ENCODE data around the gene MYO15A.
A peak's percentile ranks its signal among the peaks of the same experiment; 100 is the strongest.

MYO15A gene

DNA sequence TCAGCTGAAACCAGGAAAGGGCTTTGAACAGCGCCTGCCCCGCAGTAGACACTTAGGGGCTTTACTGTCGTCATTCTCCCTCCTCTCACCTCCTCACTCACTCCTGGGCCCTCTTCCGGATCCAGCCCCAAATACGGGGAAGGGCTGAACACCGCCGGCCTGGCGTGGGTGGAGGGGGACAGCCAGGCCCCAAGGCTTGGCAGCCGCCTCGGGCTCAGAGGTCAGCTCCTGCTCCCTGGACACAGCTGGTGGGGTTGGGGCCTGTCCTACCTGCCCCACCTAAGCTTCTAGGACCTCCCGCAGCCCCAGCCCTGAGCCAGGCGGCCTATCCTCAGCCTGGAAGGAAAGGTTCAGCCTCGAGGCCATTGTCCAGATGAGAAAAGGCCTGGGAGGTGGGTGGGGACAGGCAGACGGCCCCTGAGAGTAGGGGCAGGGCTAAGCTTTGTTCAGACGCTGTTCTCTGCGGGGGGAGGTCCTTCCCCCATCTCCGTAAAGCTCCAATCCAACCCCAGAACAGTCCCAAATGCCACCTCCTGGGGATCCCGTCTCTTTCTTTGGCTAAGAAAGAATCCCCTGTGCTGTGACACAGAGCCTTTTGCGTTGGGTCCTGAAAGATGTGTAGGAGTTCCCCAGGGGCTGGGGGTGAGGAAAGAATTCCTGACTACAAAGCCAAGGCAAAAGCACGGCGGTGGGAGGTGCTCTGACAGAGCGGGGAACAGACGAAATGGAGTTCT, 116.0 kb downstream of the MYO15A start:
- DNase-seq = no peak

DNA sequence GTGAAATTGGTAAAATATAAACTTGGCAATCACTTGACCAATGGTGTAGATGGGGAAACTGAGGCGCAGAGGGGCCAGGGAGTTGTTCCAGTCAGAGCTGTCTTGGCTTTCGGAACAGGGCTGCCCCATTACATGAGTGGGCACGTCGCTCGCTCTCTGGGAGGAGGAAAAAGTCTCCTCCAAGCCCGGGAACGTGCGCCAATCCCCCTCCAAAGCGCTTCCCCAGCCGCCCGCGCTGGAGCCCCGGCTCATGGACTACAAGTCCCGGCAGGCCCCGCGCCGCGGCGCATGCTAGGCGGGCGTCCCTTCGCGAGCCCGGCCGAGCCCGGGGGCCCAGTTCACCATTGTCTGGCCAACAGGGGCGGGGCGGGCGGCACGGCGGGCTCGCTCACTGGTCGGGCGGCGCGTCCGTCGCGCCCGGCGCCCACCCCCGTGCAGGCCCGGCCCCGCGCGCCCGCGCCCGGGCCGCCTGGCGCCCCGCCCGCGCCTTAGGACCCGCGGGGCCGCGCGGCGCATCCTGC, 116.6 kb downstream of the MYO15A start, which contains the start of gene LLGL1:
Gene LLGL1 (plus strand): TSS at position 515 of the 521 bp plus-strand sequence. CDS start 48 bp downstream, outside the sequence.
- peak; percentile 95 for DNase-seq

DNA sequence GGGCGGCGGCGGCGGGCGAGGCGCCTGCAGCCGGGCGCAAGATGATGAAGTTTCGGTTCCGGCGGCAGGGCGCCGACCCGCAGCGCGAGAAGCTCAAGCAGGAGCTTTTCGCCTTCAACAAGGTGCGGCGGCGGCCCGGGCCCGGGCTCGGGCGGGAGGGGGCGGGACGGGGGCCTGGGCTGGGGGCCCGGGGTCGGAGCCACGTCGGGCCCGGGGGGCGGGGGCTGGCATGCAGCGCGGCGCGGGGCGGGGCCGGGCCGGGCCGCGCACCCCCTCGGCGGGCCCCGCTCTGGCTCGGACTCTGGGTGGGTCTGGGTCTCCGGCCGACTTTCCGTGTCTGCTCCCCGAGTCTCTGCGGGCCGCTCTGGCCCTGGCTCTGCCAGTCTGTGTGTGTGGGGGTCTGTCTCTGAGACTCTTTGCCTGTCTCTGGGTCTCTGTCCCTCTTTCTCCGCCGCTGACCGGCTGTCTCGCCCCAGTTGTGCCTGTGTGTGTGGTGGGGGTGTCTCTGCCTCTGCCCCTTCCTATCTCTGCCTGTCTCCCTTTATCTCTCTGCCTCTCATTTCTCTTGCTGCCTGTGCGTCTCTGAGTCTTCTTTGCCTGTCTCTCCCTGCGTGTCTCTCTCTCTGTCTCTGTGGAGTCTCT, 117.2 kb downstream of the MYO15A start:
- no peak for DNase-seq

DNA sequence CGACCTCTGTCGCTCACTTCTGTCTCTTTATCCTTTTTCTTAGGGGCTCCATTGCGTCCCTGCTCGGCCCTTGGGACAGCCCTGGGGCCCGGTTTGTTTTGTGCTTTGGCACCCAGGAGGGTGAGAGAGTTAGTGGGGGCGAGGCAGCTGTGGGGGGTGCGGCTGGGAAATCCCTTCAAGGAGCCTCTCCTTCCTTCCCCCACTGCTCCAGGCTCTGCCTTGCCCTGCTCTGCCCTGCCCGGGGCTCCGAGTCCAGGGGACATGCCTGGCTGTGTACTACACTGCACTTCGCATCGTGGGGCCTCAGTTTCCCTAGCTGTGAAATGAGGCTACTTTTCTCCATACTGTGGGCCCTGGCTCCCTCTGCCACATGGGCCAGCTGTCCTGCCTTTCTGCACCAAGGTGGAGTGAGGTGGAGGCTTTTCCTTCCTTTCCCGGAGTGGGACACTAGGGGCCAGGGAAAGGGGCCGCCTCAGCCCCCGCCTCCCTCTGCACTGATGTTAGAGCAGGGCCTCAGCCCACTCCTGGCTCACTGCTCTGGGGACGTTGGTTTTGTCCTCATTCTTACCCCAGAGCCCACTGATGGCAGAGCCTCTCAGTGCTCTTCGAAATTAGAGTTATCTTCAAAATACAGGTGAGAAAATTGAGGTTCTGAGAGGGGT, 117.9 kb downstream of the MYO15A start:
- DNase-seq = no peak

DNA sequence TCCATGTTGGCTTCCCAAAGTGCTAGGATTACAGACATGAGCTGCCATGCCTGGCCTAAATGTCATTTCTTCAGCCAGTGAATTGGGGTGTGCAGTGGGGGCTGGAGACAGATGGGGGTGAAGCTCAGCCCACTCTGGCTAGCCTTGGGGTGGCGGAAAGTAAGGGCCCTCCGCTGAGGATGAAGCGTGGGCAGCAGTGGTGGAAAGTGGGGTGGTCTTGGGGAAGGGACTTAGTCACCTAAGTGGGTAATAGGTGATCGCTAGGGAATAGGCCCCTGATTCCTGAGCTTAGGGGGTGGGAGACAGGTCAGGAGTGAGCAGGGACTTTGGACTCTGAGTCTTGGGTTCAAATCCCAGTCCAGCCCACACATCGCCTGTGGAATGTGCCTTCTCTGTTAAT, 119.1 kb downstream of the MYO15A start:
- DNase-seq = no peak

DNA sequence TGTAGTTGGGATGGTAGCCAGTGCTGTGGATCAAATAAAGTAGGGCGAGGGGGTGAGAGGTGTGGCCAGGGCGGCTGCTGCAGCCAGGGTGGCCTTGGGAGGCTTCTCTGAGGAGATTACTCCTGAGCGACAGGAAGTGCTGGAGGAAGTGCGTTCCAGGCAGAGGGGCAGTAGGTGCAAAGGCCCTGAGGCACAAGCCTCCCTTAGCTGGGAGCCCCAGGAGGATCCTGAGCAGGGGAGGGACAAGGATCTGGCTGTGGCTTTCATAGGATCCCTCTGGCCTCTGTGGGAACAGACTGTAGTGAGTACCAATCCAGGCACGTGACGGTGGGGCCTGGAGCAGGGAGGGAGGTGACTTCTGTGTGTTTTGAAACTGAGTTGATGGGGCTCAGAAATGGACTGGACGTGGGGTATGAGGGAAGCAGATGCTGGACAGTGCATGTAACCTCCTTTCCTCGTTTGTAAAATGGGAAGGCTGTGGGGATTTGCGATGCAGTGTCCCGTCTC, 119.7 kb downstream of the MYO15A start:
- DNase-seq = no peak

DNA sequence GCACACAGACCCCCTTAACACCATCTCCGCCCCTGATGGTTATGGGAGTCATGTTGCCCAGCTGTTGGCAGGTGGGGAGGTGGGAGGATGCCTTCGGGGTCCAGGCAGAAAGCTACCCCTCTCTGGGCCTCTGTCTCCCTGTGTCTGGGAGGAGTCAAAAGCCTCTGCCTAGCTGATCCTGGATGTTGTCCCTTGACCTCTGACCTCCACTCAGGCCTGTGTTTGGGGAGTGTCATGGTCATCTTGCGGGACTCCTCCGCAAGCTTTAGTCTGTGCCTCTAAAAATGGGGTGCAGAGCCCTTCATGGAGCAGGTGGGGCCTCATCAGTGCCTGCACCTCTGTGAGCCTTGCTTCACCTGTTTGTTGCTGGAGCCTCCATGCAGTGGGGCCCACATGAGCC, 120.7 kb downstream of the MYO15A start:
- DNase-seq = no peak

Data from CD4-positive, alpha-beta T cell treated with Interleukin-15 for 1 hour (primary cell).